Measurements from ENCODE around the gene ATP1A4.

The ATP1A4 gene

DNA sequence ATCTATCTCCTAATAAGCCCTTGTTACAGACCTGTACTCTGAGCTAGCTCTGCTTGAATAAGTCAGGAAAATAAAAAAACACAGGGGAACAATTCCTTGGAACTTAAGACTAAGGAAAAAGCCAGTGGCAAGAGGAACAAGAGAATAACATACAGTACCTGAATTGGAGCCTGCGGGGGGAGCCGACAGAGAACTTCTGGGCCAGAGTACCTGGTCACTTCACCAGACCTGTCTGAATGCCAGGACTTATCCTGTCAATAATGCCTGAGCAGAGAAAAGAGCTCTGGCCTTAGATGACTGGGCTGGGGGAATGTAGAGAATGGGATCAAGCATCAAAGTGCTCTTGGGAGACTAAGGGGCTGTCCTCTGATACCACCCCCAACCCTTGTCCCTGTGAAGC, 68.9 kb downstream of the ATP1A4 start:
- no peak for ATAC-seq
- TF ChIP-seq TCF4 (CRISPR knock-in tag; IDR thresholded peaks at IDR 0.05; ENCODE audit: borderline replicate concordance): no peak
- TF ChIP-seq TOX (CRISPR knock-in tag; IDR thresholded peaks at IDR 0.05; ENCODE audit: borderline replicate concordance): no peak
- TF ChIP-seq, protein P1, sequence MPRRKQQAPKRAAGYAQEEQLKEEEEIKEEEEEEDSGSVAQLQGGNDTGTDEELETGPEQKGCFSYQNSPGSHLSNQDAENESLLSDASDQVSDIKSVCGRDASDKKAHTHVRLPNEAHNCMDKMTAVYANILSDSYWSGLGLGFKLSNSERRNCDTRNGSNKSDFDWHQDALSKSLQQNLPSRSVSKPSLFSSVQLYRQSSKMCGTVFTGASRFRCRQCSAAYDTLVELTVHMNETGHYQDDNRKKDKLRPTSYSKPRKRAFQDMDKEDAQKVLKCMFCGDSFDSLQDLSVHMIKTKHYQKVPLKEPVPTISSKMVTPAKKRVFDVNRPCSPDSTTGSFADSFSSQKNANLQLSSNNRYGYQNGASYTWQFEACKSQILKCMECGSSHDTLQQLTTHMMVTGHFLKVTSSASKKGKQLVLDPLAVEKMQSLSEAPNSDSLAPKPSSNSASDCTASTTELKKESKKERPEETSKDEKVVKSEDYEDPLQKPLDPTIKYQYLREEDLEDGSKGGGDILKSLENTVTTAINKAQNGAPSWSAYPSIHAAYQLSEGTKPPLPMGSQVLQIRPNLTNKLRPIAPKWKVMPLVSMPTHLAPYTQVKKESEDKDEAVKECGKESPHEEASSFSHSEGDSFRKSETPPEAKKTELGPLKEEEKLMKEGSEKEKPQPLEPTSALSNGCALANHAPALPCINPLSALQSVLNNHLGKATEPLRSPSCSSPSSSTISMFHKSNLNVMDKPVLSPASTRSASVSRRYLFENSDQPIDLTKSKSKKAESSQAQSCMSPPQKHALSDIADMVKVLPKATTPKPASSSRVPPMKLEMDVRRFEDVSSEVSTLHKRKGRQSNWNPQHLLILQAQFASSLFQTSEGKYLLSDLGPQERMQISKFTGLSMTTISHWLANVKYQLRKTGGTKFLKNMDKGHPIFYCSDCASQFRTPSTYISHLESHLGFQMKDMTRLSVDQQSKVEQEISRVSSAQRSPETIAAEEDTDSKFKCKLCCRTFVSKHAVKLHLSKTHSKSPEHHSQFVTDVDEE (CRISPR knock-in tag; IDR thresholded peaks at IDR 0.05): no peak
- TF ChIP-seq OSR1 (CRISPR knock-in tag; IDR thresholded peaks at IDR 0.05): no peak
- TF ChIP-seq ISL1 (CRISPR knock-in tag; IDR thresholded peaks at IDR 0.05): no peak
- no peak for TF ChIP-seq PPARA (CRISPR knock-in tag; IDR thresholded peaks at IDR 0.05; ENCODE audit: borderline replicate concordance)
- TF ChIP-seq ZFP30 (CRISPR knock-in tag; IDR thresholded peaks at IDR 0.05): no peak
- no peak for TF ChIP-seq ZFP3 (CRISPR knock-in tag; IDR thresholded peaks at IDR 0.05)
- TF ChIP-seq, protein P2, sequence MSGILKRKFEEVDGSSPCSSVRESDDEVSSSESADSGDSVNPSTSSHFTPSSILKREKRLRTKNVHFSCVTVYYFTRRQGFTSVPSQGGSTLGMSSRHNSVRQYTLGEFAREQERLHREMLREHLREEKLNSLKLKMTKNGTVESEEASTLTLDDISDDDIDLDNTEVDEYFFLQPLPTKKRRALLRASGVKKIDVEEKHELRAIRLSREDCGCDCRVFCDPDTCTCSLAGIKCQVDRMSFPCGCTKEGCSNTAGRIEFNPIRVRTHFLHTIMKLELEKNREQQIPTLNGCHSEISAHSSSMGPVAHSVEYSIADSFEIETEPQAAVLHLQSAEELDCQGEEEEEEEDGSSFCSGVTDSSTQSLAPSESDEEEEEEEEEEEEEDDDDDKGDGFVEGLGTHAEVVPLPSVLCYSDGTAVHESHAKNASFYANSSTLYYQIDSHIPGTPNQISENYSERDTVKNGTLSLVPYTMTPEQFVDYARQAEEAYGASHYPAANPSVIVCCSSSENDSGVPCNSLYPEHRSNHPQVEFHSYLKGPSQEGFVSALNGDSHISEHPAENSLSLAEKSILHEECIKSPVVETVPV (CRISPR knock-in tag; IDR thresholded peaks at IDR 0.05): no peak
- no peak for TF ChIP-seq CSDC2 (CRISPR knock-in tag; IDR thresholded peaks at IDR 0.05)
- TF ChIP-seq, protein P3, sequence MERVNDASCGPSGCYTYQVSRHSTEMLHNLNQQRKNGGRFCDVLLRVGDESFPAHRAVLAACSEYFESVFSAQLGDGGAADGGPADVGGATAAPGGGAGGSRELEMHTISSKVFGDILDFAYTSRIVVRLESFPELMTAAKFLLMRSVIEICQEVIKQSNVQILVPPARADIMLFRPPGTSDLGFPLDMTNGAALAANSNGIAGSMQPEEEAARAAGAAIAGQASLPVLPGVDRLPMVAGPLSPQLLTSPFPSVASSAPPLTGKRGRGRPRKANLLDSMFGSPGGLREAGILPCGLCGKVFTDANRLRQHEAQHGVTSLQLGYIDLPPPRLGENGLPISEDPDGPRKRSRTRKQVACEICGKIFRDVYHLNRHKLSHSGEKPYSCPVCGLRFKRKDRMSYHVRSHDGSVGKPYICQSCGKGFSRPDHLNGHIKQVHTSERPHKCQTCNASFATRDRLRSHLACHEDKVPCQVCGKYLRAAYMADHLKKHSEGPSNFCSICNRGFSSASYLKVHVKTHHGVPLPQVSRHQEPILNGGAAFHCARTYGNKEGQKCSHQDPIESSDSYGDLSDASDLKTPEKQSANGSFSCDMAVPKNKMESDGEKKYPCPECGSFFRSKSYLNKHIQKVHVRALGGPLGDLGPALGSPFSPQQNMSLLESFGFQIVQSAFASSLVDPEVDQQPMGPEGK (CRISPR knock-in tag; IDR thresholded peaks at IDR 0.05; ENCODE audit: borderline replicate concordance): no peak
- TF ChIP-seq, protein P4, sequence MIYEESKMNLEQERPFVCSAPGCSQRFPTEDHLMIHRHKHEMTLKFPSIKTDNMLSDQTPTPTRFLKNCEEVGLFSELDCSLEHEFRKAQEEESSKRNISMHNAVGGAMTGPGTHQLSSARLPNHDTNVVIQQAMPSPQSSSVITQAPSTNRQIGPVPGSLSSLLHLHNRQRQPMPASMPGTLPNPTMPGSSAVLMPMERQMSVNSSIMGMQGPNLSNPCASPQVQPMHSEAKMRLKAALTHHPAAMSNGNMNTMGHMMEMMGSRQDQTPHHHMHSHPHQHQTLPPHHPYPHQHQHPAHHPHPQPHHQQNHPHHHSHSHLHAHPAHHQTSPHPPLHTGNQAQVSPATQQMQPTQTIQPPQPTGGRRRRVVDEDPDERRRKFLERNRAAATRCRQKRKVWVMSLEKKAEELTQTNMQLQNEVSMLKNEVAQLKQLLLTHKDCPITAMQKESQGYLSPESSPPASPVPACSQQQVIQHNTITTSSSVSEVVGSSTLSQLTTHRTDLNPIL (CRISPR knock-in tag; IDR thresholded peaks at IDR 0.05; ENCODE audit: low read depth): no peak

DNA sequence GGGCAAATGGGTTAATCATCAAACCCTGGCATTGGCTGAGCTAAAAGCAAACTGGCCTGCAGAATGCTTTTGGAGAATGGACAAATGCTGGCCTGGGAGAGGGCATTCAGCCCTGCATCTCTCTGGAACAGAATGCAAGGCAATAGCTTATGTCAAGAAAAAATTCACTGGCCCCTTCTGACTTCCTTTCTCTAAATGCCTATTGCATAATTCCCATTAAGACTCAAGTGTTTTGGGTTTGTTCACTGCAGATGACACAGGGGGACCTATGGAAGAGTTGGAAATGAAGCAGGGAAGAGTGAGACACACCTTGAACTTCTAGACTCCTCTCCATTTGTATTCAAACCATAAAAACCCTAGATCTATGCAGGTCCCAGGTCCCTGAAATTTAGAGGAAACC, 69.7 kb downstream of the ATP1A4 start:
- ATAC-seq: no peak
- TF ChIP-seq ZNF8 (CRISPR knock-in tag; IDR thresholded peaks at IDR 0.05) (no peak), TCF4 (CRISPR knock-in tag; IDR thresholded peaks at IDR 0.05; ENCODE audit: borderline replicate concordance) (no peak), ZNF565 (CRISPR knock-in tag; conservative IDR thresholded peaks at IDR 0.05; ENCODE audit: low read depth) (no peak), GLIS3 (CRISPR knock-in tag; IDR thresholded peaks at IDR 0.05) (no peak), BACH2 (CRISPR knock-in tag; IDR thresholded peaks at IDR 0.05; ENCODE audit: borderline replicate concordance) (no peak), ZC3H10 (CRISPR knock-in tag; IDR thresholded peaks at IDR 0.05) (no peak), OSR1 (CRISPR knock-in tag; IDR thresholded peaks at IDR 0.05) (no peak), ZFP30 (CRISPR knock-in tag; IDR thresholded peaks at IDR 0.05) (no peak), ESRRG (CRISPR knock-in tag; IDR thresholded peaks at IDR 0.05) (no peak)
- TF ChIP-seq, protein P5, sequence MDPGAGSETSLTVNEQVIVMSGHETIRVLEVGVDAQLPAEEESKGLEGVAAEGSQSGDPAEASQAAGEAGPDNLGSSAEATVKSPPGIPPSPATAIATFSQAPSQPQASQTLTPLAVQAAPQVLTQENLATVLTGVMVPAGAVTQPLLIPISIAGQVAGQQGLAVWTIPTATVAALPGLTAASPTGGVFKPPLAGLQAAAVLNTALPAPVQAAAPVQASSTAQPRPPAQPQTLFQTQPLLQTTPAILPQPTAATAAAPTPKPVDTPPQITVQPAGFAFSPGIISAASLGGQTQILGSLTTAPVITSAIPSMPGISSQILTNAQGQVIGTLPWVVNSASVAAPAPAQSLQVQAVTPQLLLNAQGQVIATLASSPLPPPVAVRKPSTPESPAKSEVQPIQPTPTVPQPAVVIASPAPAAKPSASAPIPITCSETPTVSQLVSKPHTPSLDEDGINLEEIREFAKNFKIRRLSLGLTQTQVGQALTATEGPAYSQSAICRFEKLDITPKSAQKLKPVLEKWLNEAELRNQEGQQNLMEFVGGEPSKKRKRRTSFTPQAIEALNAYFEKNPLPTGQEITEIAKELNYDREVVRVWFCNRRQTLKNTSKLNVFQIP (CRISPR knock-in tag; IDR thresholded peaks at IDR 0.05; ENCODE audit: borderline replicate concordance, low read depth): no peak

DNA sequence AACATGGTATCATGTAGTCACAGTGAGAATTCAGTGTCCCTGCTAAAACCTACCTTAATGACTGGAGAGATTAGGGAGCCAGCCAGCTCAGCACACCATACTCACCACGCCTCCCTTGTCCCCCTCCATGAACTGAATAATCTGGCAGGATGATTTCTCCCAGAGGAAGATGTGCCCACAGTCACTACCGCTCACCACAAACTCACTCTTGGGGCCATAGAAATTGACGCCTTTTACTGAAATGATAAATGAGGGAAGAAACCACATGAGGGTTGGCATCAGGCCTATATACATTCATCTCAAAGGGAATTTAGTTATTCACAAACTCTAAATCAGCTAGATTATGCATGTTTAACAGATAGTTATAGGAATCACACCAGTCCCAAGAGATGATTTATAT, 71.1 kb downstream of the ATP1A4 start:
- no peak for ATAC-seq
- TF ChIP-seq, protein P1 (CRISPR knock-in tag; IDR thresholded peaks at IDR 0.05): no peak
- TF ChIP-seq, protein P5 (CRISPR knock-in tag; IDR thresholded peaks at IDR 0.05; ENCODE audit: borderline replicate concordance, low read depth): no peak
- TF ChIP-seq ZNF565 (CRISPR knock-in tag; conservative IDR thresholded peaks at IDR 0.05; ENCODE audit: low read depth) (no peak), ISL1 (CRISPR knock-in tag; IDR thresholded peaks at IDR 0.05) (no peak), ZC3H10 (CRISPR knock-in tag; IDR thresholded peaks at IDR 0.05) (no peak), ESRRG (CRISPR knock-in tag; IDR thresholded peaks at IDR 0.05) (no peak), BACH2 (CRISPR knock-in tag; IDR thresholded peaks at IDR 0.05; ENCODE audit: borderline replicate concordance) (no peak), ZNF8 (CRISPR knock-in tag; IDR thresholded peaks at IDR 0.05) (no peak)
- TF ChIP-seq, protein P2 (CRISPR knock-in tag; IDR thresholded peaks at IDR 0.05): no peak

All from SK-N-SH treated with all-trans-retinoic acid at 6 μM for 48 hours (cell line).